HEK293 (cell line): ENCODE data around the gene KCNT1.

Experiments
- CTCF ChIA-PET: fragments of 350-600 bp; formaldehyde crosslinking; extraction: SDS; loops from one replicate; lab custom pipeline; 2021; ENCODE audit warnings: antibody characterized with exemption; lab: Yijun Ruan, JAX
- POLR2A ChIA-PET: fragments of 300-600 bp; formaldehyde crosslinking; extraction: SDS; loops from one replicate; lab custom pipeline; 2020; ENCODE audit warnings: antibody characterized with exemption, inconsistent platforms; lab: Yijun Ruan, JAX
- H3K27ac ChIP-seq: fragments of 200-500 bp; sonication (Bioruptor generic); 2 replicates; pipeline ENCODE4 v1.5.1; 2014; ENCODE audit warnings: low read depth, low read length, control low read depth, inconsistent platforms; ENCODE audit errors: extremely low read depth
- H3K36me3 ChIP-seq, 2 experiments: fragments of 200-500 bp in 1 of 2; sonication (Bioruptor generic) in 1 of 2; 1 replicate in 1 of 2; 2 replicates in 1 of 2; pipeline ENCODE4 v1.5.1; 2014 to 2017; ENCODE audit warnings: inconsistent platforms in 2 of 2, low read length in 2 of 2; ENCODE audit not compliant: control insufficient read depth in 2 of 2, insufficient read depth in 1 of 2
- H3K4me1 ChIP-seq: fragments of 200-500 bp; sonication (Bioruptor generic); 2 replicates; pipeline ENCODE4 v1.5.1; 2014; ENCODE audit warnings: mild to moderate bottlenecking, low read length, inconsistent platforms; ENCODE audit not compliant: control insufficient read depth, insufficient read depth
- H3K4me3 ChIP-seq: 2 replicates; pipeline ENCODE4 v1.5.1; 2011; ENCODE audit warnings: low read depth, mild to moderate bottlenecking, control low read depth, low read length, moderate library complexity
- H3K9me3 ChIP-seq: fragments of 200-500 bp; sonication (Bioruptor generic); 2 replicates; pipeline ENCODE4 v1.5.1; 2014; ENCODE audit warnings: low read depth, low read length, inconsistent platforms; ENCODE audit not compliant: control insufficient read depth, insufficient read depth
- KLF9 ChIP-seq: fragments of 450-650 bp; formaldehyde crosslinking; IDR thresholded peaks from 2 replicates; pipeline ENCODE4 v1.5.1; 2016; ENCODE audit warnings: missing biosample characterization, missing genetic modification characterization, low read depth
- SETDB1 ChIP-seq: IDR thresholded peaks from one replicate; pipeline ENCODE4 v1.6.1; 2017; ENCODE audit warnings: mild to moderate bottlenecking, low read length, moderate library complexity, mixed read lengths; ENCODE audit not compliant: insufficient read length
- SP3 ChIP-seq: fragments of 450-650 bp; formaldehyde crosslinking; IDR thresholded peaks from 2 replicates; pipeline ENCODE4 v1.5.1; 2016; ENCODE audit warnings: missing biosample characterization, missing genetic modification characterization
- YY2 ChIP-seq: fragments of 450-650 bp; formaldehyde crosslinking; IDR thresholded peaks from 2 replicates; pipeline ENCODE4 v1.5.1; 2016; ENCODE audit warnings: missing biosample characterization, missing genetic modification characterization
- ZBTB8A ChIP-seq: fragments of 450-650 bp; formaldehyde crosslinking; IDR thresholded peaks from 2 replicates; pipeline ENCODE4 v1.5.1; 2016; ENCODE audit warnings: missing biosample characterization, missing genetic modification characterization
- ZFP41 ChIP-seq: fragments of 450-650 bp; formaldehyde crosslinking; IDR thresholded peaks from 2 replicates; pipeline ENCODE4 v1.5.1; 2016; ENCODE audit warnings: missing biosample characterization, missing genetic modification characterization, borderline replicate concordance
- ZNF544 ChIP-seq: fragments of 450-650 bp; formaldehyde crosslinking; IDR thresholded peaks from 2 replicates; pipeline ENCODE4 v1.5.0; 2017; ENCODE audit warnings: missing biosample characterization, missing genetic modification characterization
- ZNF549 ChIP-seq: fragments of 450-650 bp; IDR thresholded peaks from 2 replicates; pipeline ENCODE4 v1.5.1; 2018; ENCODE audit warnings: missing biosample characterization, missing genetic modification characterization, mild to moderate bottlenecking, inconsistent platforms, moderate library complexity
- ZNF76 ChIP-seq: fragments of 450-650 bp; formaldehyde crosslinking; IDR thresholded peaks from 2 replicates; pipeline ENCODE4; 2016; ENCODE audit warnings: low read depth, missing biosample characterization, missing genetic modification characterization, borderline replicate concordance
- ZNF776 ChIP-seq: fragments of 450-650 bp; formaldehyde crosslinking; IDR thresholded peaks from 2 replicates; pipeline ENCODE4 v1.5.0; 2017; ENCODE audit warnings: missing biosample characterization, missing genetic modification characterization, borderline replicate concordance
- ZNF791 ChIP-seq: fragments of 450-650 bp; formaldehyde crosslinking; IDR thresholded peaks from 2 replicates; pipeline ENCODE4 v1.5.1; 2016; ENCODE audit warnings: missing biosample characterization, missing genetic modification characterization
- ZSCAN23 ChIP-seq: fragments of 450-650 bp; formaldehyde crosslinking; IDR thresholded peaks from 2 replicates; pipeline ENCODE4 v1.5.1; 2016; ENCODE audit warnings: missing biosample characterization, missing genetic modification characterization
- ZSCAN30 ChIP-seq: fragments of 450-650 bp; IDR thresholded peaks from 2 replicates; pipeline ENCODE4 v1.5.1; 2018; ENCODE audit warnings: missing biosample characterization, mild to moderate bottlenecking, missing genetic modification characterization, moderate library complexity
- TF ChIP-seq, protein P1 (sequence below): fragments of 450-650 bp; formaldehyde crosslinking; IDR thresholded peaks from 2 replicates; pipeline ENCODE4 v1.5.1; 2016; ENCODE audit warnings: missing biosample characterization, missing genetic modification characterization, low read depth
- TF ChIP-seq, protein P2 (sequence below): fragments of 450-650 bp; formaldehyde crosslinking; IDR thresholded peaks from 2 replicates; pipeline ENCODE4 v1.5.1; 2017; ENCODE audit warnings: missing biosample characterization, missing genetic modification characterization
- TF ChIP-seq, protein P3 (sequence below): fragments of 450-650 bp; formaldehyde crosslinking; IDR thresholded peaks from 2 replicates; pipeline ENCODE4 v1.5.1; 2016; ENCODE audit warnings: missing biosample characterization, missing genetic modification characterization, borderline replicate concordance
- TF ChIP-seq, protein P4 (sequence below): fragments of 450-650 bp; formaldehyde crosslinking; IDR thresholded peaks from 2 replicates; pipeline ENCODE4 v1.5.1; 2016; ENCODE audit warnings: missing biosample characterization, missing genetic modification characterization, borderline replicate concordance

The KCNT1 gene

DNA sequence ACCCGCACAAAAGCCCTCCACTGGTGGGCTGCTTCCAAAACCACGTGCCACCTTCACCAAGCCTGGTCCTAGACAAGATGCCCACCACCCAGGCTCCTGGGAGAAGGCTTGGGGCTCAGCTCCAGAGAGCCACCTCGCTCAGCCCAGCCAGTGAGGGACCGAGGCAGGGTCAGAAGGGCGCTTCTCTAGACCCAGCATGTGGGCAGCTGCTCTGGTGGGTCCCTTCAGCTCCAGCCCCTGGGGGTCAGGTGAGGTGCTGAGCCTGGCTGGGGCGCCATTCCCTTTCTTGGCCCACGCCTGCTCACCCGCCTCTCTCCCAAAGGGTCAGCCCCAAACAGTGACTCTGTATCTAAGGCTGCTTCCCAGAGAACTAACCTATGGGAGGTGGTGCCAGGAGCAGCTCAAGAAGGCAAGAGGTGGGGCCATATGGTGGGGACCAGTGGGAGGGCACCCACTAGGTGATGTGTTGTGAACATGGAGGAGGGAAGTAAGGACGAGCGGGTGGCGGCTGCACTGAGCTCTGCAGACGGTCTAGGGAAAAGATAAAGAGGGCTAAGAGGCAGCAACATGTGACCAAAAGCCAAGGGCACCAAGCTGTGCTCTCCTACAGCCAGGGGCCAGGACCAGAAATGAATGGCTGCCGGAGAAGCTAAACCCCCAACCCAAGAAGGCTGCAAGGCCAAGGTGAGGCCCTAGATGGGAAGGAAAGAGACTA is 126.0 kb downstream of the KCNT1 start (continued):
- TF ChIP-seq, protein P1, sequence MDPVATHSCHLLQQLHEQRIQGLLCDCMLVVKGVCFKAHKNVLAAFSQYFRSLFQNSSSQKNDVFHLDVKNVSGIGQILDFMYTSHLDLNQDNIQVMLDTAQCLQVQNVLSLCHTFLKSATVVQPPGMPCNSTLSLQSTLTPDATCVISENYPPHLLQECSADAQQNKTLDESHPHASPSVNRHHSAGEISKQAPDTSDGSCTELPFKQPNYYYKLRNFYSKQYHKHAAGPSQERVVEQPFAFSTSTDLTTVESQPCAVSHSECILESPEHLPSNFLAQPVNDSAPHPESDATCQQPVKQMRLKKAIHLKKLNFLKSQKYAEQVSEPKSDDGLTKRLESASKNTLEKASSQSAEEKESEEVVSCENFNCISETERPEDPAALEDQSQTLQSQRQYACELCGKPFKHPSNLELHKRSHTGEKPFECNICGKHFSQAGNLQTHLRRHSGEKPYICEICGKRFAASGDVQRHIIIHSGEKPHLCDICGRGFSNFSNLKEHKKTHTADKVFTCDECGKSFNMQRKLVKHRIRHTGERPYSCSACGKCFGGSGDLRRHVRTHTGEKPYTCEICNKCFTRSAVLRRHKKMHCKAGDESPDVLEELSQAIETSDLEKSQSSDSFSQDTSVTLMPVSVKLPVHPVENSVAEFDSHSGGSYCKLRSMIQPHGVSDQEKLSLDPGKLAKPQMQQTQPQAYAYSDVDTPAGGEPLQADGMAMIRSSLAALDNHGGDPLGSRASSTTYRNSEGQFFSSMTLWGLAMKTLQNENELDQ: no peak
- TF ChIP-seq ZNF776 (no peak), ZBTB8A (tag by site-specific recombination) (no peak), KLF9 (tag by site-specific recombination) (no peak), ZNF549 (tag by site-specific recombination) (no peak), ZSCAN30 (tag by site-specific recombination) (no peak), YY2 (tag by site-specific recombination) (no peak), ZNF544 (no peak)
- TF ChIP-seq, protein P2, sequence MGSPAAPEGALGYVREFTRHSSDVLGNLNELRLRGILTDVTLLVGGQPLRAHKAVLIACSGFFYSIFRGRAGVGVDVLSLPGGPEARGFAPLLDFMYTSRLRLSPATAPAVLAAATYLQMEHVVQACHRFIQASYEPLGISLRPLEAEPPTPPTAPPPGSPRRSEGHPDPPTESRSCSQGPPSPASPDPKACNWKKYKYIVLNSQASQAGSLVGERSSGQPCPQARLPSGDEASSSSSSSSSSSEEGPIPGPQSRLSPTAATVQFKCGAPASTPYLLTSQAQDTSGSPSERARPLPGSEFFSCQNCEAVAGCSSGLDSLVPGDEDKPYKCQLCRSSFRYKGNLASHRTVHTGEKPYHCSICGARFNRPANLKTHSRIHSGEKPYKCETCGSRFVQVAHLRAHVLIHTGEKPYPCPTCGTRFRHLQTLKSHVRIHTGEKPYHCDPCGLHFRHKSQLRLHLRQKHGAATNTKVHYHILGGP (tag by site-specific recombination): no peak
- TF ChIP-seq, protein P3, sequence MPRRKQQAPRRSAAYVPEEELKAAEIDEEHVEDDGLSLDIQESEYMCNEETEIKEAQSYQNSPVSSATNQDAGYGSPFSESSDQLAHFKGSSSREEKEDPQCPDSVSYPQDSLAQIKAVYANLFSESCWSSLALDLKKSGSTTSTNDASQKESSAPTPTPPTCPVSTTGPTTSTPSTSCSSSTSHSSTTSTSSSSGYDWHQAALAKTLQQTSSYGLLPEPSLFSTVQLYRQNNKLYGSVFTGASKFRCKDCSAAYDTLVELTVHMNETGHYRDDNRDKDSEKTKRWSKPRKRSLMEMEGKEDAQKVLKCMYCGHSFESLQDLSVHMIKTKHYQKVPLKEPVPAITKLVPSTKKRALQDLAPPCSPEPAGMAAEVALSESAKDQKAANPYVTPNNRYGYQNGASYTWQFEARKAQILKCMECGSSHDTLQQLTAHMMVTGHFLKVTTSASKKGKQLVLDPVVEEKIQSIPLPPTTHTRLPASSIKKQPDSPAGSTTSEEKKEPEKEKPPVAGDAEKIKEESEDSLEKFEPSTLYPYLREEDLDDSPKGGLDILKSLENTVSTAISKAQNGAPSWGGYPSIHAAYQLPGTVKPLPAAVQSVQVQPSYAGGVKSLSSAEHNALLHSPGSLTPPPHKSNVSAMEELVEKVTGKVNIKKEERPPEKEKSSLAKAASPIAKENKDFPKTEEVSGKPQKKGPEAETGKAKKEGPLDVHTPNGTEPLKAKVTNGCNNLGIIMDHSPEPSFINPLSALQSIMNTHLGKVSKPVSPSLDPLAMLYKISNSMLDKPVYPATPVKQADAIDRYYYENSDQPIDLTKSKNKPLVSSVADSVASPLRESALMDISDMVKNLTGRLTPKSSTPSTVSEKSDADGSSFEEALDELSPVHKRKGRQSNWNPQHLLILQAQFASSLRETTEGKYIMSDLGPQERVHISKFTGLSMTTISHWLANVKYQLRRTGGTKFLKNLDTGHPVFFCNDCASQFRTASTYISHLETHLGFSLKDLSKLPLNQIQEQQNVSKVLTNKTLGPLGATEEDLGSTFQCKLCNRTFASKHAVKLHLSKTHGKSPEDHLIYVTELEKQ (tag by site-specific recombination): no peak
- TF ChIP-seq, protein P4, sequence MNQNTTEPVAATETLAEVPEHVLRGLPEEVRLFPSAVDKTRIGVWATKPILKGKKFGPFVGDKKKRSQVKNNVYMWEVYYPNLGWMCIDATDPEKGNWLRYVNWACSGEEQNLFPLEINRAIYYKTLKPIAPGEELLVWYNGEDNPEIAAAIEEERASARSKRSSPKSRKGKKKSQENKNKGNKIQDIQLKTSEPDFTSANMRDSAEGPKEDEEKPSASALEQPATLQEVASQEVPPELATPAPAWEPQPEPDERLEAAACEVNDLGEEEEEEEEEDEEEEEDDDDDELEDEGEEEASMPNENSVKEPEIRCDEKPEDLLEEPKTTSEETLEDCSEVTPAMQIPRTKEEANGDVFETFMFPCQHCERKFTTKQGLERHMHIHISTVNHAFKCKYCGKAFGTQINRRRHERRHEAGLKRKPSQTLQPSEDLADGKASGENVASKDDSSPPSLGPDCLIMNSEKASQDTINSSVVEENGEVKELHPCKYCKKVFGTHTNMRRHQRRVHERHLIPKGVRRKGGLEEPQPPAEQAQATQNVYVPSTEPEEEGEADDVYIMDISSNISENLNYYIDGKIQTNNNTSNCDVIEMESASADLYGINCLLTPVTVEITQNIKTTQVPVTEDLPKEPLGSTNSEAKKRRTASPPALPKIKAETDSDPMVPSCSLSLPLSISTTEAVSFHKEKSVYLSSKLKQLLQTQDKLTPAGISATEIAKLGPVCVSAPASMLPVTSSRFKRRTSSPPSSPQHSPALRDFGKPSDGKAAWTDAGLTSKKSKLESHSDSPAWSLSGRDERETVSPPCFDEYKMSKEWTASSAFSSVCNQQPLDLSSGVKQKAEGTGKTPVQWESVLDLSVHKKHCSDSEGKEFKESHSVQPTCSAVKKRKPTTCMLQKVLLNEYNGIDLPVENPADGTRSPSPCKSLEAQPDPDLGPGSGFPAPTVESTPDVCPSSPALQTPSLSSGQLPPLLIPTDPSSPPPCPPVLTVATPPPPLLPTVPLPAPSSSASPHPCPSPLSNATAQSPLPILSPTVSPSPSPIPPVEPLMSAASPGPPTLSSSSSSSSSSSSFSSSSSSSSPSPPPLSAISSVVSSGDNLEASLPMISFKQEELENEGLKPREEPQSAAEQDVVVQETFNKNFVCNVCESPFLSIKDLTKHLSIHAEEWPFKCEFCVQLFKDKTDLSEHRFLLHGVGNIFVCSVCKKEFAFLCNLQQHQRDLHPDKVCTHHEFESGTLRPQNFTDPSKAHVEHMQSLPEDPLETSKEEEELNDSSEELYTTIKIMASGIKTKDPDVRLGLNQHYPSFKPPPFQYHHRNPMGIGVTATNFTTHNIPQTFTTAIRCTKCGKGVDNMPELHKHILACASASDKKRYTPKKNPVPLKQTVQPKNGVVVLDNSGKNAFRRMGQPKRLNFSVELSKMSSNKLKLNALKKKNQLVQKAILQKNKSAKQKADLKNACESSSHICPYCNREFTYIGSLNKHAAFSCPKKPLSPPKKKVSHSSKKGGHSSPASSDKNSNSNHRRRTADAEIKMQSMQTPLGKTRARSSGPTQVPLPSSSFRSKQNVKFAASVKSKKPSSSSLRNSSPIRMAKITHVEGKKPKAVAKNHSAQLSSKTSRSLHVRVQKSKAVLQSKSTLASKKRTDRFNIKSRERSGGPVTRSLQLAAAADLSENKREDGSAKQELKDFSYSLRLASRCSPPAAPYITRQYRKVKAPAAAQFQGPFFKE (tag by site-specific recombination): no peak
- TF ChIP-seq, all 188 proteins: peak for 0

DNA sequence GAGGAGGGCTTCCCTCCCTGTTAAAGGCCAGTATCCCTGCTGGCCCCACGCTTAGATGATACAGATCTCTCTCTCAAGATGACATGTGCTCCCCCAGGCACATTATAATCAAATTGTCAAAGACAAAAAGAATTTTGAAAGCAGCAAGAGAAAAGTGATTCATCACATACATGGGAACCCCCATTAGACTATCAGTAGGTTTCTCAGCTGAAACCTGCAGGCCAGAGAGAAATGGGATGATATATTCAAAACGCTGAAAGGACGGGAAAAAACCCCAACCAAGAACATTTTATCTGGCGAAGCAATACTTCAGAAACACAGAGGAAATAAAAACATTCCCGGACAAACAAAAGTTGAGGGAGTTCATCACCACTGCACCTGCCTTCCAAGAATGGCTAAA is 126.7 kb downstream of the KCNT1 start:
- no peaks in the 10 kb centered on the region for H3K4me1 ChIP-seq
- CTCF ChIA-PET: interaction anchor here (0.9 to 3.0 kb wide), 2 partner anchors 31 to 35 kb away, joined by 3 to 14 read pairs; no protein-coding TSS in a partner anchor
- no peaks in the 10 kb centered on the region for H3K9me3 ChIP-seq
- TF ChIP-seq ZNF791: peak; percentile 99
- TF ChIP-seq ZNF76 (tag by site-specific recombination): no peak
- no peak for TF ChIP-seq SP3 (tag by site-specific recombination)
- peak; percentile 87 for TF ChIP-seq SETDB1
- no peak for TF ChIP-seq ZSCAN23 (tag by site-specific recombination)
- no peak for TF ChIP-seq ZFP41
- TF ChIP-seq, all 188 proteins: peak for 2
- Histone ChIP-seq H3K36me3 (peaks cover 0 to 18% of the 10 kb centered on the region in 2 experiments; a peak in 1 of 3 replicates), H3K27ac (no peak overlapping the region), H3K4me3 (no peak overlapping the region)
- POLR2A ChIA-PET: no interaction called here
